ENCODE measurements around the gene MED15. TPM values are rescaled to one million over a fixed set of nuclear protein-coding genes. Genes with fewer than 3 reads are reported as not detected.
"Not testable (repeated sequence)": the region's sequence is repeated elsewhere in the genome, so short reads cannot be mapped to it uniquely, and the experiment has no call there.

Gene MED15, protein sequence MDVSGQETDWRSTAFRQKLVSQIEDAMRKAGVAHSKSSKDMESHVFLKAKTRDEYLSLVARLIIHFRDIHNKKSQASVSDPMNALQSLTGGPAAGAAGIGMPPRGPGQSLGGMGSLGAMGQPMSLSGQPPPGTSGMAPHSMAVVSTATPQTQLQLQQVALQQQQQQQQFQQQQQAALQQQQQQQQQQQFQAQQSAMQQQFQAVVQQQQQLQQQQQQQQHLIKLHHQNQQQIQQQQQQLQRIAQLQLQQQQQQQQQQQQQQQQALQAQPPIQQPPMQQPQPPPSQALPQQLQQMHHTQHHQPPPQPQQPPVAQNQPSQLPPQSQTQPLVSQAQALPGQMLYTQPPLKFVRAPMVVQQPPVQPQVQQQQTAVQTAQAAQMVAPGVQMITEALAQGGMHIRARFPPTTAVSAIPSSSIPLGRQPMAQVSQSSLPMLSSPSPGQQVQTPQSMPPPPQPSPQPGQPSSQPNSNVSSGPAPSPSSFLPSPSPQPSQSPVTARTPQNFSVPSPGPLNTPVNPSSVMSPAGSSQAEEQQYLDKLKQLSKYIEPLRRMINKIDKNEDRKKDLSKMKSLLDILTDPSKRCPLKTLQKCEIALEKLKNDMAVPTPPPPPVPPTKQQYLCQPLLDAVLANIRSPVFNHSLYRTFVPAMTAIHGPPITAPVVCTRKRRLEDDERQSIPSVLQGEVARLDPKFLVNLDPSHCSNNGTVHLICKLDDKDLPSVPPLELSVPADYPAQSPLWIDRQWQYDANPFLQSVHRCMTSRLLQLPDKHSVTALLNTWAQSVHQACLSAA
- total RNA-seq (2014; rRNA removed; shearing (Covaris generic)), result 17.7 and 40.2 TPM in 2 replicates

DNA sequence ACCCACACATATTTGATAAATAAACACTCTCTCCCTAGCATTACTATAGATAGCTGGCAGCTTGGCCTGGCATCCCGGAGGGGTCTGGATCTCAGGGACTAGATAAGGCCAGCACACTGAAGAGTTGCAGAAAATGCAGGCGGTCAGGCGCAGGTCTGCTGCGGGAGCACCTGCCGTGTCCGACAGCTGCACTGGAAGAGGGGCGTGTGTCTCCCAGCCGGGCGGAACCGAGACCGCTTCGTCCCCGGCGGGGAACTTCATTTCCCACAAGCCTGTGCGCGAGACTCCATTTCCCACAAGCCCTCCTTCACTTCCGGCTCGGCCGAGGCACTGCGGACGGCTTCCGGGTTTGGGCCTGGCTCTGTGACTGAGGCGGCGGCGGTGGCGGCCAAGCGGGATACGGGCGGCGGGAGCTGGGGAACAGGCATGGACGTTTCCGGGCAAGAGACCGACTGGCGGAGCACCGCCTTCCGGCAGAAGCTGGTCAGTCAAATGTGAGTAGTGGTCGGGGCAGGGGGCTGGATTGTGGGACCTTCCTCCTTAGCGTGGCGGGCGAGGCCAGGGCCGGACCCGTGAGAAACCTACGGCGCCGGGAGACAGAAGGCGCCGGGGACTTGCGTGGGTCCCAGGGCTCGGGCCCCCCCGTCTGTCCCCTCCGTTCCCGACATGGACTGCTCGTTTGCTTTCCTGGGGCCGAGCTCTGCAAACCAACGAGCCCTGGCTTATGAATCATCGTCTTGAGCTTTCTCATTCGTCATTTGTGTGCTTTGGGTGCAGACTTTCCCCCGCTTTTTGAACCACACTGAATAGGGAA lies at the start of gene MED15:
MED15 (plus strand) TSS at position 358 of the 814 bp plus-strand sequence; CDS start at position 427, 69 bp downstream.
- Histone ChIP-seq H3K4me1 (replicated peaks) (peaks cover 44% of the 10 kb centered on the region), H3K27ac (peak within 1 kb of the TSS; percentile 98), H3K4me3 (peak within 1 kb of the TSS; percentile 88), H3K9me3 (replicated peaks) (no peaks in the 10 kb centered on the region), H3K27me3 (replicated peaks) (no peaks in the 10 kb centered on the region), H3K36me3 (peaks cover 31% of the 10 kb centered on the region)
- peak; percentile 84 to 93 for DNase-seq (ENCODE audit: low read depth in 1 of 2, low spot score in 2 of 2)

DNA sequence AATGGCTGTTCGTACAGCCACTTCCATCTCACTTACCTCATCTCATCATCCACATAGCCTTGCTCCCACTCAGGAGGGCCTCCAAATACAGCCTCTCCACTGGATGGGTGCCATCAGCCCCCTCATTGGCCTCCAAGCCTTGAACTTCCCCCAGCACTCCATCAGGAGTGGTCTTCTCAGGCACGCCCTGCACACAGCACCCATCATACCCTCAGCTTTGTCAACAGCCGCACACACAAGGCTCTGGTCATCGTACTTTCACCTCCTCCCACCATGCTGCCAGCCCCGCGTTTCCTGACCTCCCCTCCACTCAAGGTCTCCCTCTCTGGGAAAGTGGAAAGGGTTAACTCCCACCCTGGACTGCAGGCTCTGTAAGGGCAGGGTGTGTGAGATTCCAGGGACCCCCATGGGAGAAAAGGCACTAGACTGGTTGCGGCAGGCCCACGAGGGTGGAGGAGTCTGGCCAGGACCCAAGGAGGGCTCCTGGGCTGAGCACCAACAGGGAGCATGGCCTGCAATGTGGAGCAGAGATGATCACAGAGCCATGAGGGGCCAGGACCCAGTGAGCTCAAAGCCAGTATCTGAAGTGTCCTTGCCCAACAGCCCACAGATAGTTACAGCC lies 48.8 kb upstream of the MED15 start:
- Histone ChIP-seq H3K4me3 (no peak overlapping the region), H3K4me1 (replicated peaks) (peaks cover 10% of the 10 kb centered on the region), H3K36me3 (peaks cover 13% of the 10 kb centered on the region; the same call in 1 of the 2 replicates), H3K9me3 (replicated peaks) (no peaks in the 10 kb centered on the region), H3K27me3 (replicated peaks) (no peaks in the 10 kb centered on the region), H3K27ac (no peak overlapping the region)
- DNase-seq (ENCODE audit: low read depth in 1 of 2, low spot score in 2 of 2), result no peak

DNA sequence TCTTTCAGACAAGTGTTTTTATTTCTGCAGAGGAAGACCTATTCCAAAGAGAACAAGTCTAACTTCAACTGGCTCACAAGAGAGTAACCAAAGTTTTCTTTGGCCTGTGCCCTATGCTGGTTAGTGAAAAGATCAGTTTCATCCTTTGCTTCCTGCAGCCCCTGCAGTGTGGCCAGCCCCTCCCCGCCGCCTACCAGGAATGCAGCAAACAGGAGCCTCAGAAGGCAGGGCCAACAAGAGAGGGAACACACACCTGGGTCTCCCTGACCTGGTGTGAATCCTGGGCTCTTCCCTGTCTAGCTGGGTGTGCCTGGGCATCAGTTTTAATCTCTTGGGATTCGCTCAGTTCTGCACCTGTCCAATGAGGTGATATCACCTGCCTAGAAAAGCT lies 48.3 kb upstream of the MED15 start:
- Histone ChIP-seq H3K9me3 (replicated peaks) (no peaks in the 10 kb centered on the region), H3K4me3 (no peak overlapping the region), H3K36me3 (peaks cover 13% of the 10 kb centered on the region; the same call in 1 of the 2 replicates), H3K27me3 (replicated peaks) (no peaks in the 10 kb centered on the region), H3K4me1 (replicated peaks) (peaks cover 10% of the 10 kb centered on the region), H3K27ac (no peak overlapping the region)
- no peak for DNase-seq (ENCODE audit: low read depth in 1 of 2, low spot score in 2 of 2)

DNA sequence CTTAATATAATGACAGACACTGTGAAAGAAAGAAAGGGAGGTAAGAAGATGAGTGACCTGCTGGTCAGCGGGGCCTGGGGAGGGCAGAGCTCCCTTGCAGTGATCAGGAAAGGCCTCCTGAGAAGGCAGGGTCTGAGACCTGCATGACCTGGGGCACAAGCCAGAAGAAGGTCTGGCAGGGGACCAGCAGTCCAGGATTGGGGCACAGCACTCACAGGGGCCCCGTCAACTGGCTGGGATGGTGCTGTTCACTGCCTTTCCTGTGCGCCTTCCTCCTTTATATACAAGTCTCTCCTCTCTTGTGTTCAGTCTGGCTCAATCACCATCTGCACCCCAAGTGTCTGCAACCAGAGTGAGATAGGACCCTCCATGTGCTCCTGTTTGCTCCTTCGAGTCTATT lies 47.5 kb upstream of the MED15 start:
- Histone ChIP-seq H3K36me3 (peaks cover 19% of the 10 kb centered on the region), H3K27me3 (replicated peaks) (no peaks in the 10 kb centered on the region), H3K4me3 (no peak overlapping the region), H3K27ac (no peak overlapping the region), H3K4me1 (replicated peaks) (peaks cover 8% of the 10 kb centered on the region), H3K9me3 (replicated peaks) (no peaks in the 10 kb centered on the region)
- DNase-seq (ENCODE audit: low read depth in 1 of 2, low spot score in 2 of 2), result no peak

DNA sequence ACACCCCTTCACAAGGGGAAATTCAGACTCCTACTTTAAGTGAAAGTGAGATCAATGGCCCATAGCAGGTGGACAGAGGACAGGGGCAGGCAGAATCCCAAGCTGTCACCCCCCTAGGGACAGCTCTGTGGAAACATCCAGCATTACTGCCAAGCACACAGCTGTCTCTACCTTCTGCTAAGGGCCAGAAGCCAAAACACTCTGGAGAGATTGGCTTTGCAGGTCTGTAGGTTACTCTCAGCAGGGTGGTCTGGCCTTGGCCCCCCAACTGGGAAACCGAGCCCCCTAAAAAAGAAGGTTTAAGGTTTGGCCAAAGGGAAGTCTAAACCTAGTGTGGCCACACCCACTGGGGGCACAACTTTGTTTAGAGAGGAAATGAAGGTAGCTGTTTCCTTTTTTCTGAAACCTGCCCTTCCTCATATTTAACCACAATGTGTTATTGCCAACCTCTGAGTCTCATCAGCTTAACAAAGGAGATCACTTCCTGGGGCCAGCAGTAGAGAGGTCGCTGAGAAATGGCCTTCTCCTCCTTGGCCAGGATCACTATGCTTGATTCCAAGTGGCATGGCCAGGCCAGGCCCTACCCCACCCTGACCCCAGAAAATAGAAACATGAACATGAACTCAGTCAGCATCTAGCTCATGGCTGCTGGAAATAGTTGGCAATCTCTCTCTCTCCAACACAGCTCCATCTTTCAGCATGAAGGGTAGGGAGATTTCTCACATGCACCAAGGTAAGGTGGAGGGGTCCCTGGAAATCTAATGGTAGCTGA lies 43.9 kb upstream of the MED15 start:
- Histone ChIP-seq H3K4me3 (no peak overlapping the region), H3K9me3 (replicated peaks) (no peaks in the 10 kb centered on the region), H3K4me1 (replicated peaks) (no peaks in the 10 kb centered on the region), H3K27me3 (replicated peaks) (no peaks in the 10 kb centered on the region), H3K27ac (no peak overlapping the region), H3K36me3 (peaks cover 18% of the 10 kb centered on the region)
- no peak for DNase-seq (ENCODE audit: low read depth in 1 of 2, low spot score in 2 of 2)

DNA sequence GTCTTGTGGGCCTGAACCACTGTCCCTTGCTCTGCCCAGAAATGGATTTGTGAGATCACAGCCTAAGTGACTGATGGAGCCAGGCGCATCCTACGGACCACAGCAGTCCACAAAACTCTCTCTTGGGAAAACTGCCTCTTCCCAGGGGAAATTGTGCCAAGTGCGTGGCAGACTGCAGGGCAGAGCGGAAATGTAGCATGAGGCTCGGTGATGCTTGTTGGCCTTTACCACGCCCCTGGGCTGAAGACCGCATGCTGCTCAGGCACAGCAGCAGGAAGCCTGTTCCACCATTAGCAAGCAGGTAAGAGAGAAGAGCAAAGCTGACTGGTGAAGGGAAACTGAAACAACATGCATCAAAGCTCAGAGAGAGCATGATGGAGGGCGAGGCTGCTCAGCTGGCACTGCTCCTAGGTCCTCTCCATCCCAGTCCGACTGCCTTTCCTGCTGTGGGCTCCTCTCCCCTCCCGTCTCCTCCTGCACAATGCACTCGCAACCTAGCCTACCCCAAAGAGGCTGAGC lies 43.3 kb upstream of the MED15 start:
- no peaks in the 10 kb centered on the region for H3K27me3 ChIP-seq (replicated peaks)
- H3K27ac ChIP-seq, result no peak overlapping the region
- peaks cover 18% of the 10 kb centered on the region for H3K36me3 ChIP-seq
- H3K4me3 ChIP-seq, result no peak overlapping the region
- no peaks in the 10 kb centered on the region for H3K4me1 ChIP-seq (replicated peaks)
- DNase-seq (ENCODE audit: low read depth in 1 of 2, low spot score in 2 of 2), result no peak
- H3K9me3 ChIP-seq (replicated peaks), result no peaks in the 10 kb centered on the region

DNA sequence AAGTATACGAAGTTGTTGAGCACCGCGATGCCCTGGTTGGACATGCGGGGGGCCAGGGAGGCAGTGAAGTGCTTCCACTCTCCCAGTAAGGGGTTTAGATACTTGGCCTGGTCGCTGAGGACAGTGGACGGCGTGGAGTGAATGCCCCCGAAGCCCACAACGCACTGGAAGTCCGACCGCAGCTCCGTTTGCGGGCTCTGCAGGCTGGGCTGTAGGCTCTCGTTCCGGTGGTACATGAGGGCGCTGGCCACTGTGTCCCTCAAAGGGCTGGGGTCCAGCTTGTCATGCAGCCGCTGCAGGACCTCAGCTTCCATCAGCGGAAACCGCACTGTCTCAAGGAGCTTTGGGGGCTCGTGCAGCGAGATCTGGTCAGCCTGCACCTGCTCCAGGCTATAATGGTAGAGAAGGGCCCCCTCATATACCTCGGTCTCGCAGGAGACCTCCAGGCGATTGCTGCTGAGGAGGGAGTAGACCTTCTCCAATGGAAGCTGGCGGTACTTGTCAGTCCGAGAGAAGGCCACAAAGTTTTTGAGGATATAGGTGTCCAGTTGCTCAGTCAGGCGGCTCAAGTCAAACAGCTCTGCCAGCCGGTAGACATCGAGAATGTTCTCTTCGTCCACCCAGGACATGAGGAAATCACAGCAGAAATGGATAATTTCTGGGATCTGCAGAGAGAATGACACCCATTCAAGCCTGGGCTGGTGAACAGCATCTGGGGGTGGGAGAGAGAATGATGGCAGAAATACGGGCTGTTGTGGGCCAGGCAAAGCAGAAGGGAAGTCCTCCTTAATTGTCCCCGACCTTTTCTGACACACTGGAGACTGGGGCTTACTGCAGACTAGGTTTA lies 42.3 kb upstream of the MED15 start:
- Histone ChIP-seq H3K27me3 (replicated peaks) (no peaks in the 10 kb centered on the region), H3K9me3 (replicated peaks) (no peaks in the 10 kb centered on the region), H3K4me1 (replicated peaks) (no peaks in the 10 kb centered on the region), H3K27ac (no peak overlapping the region), H3K36me3 (peaks cover 15% of the 10 kb centered on the region), H3K4me3 (no peak overlapping the region)
- DNase-seq (ENCODE audit: low read depth in 1 of 2, low spot score in 2 of 2), result no peak

DNA sequence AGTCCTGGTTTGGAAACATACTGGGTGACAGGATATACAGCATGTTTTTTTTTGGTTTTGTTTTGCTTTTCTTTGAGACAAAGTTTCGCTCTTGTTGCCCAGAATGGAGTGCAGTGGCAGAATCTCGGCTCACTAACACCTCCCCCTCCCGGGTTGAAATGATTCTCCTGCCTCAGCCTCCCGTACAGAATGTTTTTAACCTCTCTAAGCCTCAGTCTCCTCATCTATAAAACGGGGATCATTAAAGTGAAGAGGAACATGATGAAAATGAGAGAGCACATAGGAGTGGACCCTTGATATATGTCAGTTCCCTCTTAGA lies 41.7 kb upstream of the MED15 start:
- Histone ChIP-seq H3K36me3 (peaks cover 17% of the 10 kb centered on the region), H3K27me3 (replicated peaks) (no peaks in the 10 kb centered on the region), H3K27ac (no peak overlapping the region), H3K9me3 (replicated peaks) (no peaks in the 10 kb centered on the region), H3K4me3 (no peak overlapping the region), H3K4me1 (replicated peaks) (no peaks in the 10 kb centered on the region)
- no peak for DNase-seq (ENCODE audit: low read depth in 1 of 2, low spot score in 2 of 2)

DNA sequence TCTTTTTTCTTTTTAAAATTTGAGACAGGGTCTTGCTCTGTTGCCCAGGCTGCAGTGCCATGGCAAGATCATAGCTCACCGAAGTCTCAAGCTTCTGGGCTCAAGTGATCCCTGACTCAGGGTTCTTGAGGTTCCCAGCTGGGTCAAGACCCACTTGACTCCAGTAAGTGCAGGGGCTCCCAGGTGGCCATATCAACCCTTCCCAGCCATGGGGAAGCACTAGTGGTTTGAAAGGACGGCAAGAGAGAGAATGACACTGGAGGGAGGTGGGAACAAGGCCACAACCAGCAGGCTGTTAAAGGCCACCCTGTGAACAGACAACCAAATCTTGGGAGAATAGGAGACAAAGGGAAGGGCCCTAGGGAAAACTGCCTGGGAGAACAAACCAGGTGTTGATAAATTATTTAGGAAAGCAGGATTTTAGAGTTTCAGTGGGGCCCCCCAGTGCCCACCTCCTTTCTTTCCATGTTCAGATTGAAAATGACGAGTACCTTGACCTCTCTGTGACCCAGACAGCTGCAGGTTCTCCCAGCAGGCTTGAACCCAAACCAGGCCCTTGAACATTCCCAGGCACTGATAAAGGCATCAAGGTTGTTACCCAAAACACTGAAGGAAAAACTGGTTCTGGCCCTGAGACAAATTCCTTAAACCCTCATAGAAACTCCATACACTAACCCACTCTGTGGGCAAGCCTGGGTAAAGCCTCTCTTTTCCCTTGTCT lies 40.6 kb upstream of the MED15 start:
- Histone ChIP-seq H3K4me1 (replicated peaks) (no peaks in the 10 kb centered on the region), H3K36me3 (peaks cover 26% of the 10 kb centered on the region), H3K4me3 (no peak overlapping the region), H3K27ac (no peak overlapping the region), H3K9me3 (replicated peaks) (no peaks in the 10 kb centered on the region), H3K27me3 (replicated peaks) (no peaks in the 10 kb centered on the region)
- DNase-seq (ENCODE audit: low read depth in 1 of 2, low spot score in 2 of 2), result no peak

DNA sequence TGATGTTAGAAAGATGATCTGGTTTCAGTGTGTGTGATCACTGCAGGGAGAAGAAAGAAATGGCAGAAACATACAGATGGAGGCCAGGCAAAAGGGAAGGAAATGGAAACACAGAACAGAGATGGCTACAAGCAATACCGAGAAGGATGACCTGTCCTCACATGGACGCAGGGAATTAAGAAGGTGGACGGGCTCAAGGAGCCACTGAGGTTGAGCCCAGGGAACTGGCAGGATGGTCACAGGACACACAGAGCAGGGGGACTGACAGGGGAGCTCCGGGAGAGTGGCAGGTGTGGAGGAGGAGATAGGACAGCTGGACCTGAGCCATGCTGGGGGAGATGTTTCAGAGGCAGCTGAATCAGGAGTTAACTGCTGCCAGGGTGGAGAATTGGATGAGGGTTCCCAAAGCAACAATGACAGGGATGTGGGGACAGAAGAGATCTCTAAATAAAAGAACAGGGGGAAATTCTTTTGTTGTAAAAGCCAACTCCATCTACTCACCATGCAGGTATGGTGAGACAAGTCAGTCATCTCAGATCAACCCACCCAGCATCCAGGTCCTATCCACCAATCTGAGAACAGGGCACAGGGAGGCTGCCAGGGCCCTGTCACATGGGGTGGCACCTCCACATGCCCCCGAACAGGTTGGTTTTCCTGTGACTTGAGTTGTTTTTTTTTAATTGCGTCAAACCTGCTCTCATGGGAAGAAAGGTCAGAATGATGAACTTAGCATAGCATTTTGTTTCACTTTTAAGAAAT lies 38.1 kb upstream of the MED15 start:
- Histone ChIP-seq H3K27me3 (replicated peaks) (no peaks in the 10 kb centered on the region), H3K36me3 (peaks cover 26% of the 10 kb centered on the region), H3K9me3 (replicated peaks) (no peaks in the 10 kb centered on the region), H3K27ac (no peak overlapping the region), H3K4me3 (no peak overlapping the region), H3K4me1 (replicated peaks) (no peaks in the 10 kb centered on the region)
- no peak for DNase-seq (ENCODE audit: low read depth in 1 of 2, low spot score in 2 of 2)

DNA sequence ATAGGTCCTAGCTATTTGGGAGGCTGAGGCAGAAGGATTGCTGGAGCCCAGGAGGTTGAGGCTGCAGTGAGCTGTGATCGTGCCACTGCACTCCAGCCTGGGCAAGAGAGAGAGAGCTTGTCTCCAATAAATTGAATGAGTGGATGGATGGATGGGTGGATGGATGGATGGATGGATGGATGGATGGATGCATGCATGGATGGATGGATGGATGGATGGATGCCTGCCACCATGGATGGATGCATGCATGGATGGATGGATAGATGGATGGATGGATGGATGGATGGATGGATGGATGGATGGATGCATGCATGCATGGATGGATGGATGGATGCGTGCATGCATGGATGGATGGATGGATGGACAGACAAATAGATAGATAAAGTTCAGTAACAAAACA lies 36.9 kb upstream of the MED15 start:
- not testable (repeated sequence) for H3K27me3 ChIP-seq (replicated peaks); H3K9me3 ChIP-seq (replicated peaks); DNase-seq (ENCODE audit: low read depth in 1 of 2, low spot score in 2 of 2); H3K4me3 ChIP-seq; H3K4me1 ChIP-seq (replicated peaks); H3K27ac ChIP-seq
- H3K36me3 ChIP-seq, result peaks cover 16% of the 10 kb centered on the region; the same call in 1 of the 2 replicates

Measured in SJSA1 (cell line).